Neural progenitor cell (in vitro differentiated cells): ENCODE results near the gene MRPL21. TPM values are rescaled to one million over a fixed set of nuclear protein-coding genes. Genes with fewer than 3 reads are reported as not detected.

Source experiments
- DNase-seq: peaks from one replicate; pipeline ENCODE4 v3.0.0-alpha.2; 2016; ENCODE audit warnings: low spot score
- H2AFZ ChIP-seq: fragments of 200-600 bp; sonication (generic); replicated peaks from 2 replicates; pipeline ENCODE4 v1.6.1; 2016; ENCODE audit warnings: antibody characterized with exemption
- H3F3A ChIP-seq: fragments of 200-600 bp; sonication (generic); 2 replicates; pipeline ENCODE4 v1.6.1; 2016; ENCODE audit warnings: antibody characterized with exemption, low read depth
- H3K27ac ChIP-seq: fragments of 200-600 bp; sonication (generic); 2 replicates; pipeline ENCODE4 v1.5.1; 2016; ENCODE audit warnings: mild to moderate bottlenecking
- H3K27me3 ChIP-seq: fragments of 200-600 bp; sonication (generic); 2 replicates; pipeline ENCODE4 v1.6.1; 2016; ENCODE audit warnings: mild to moderate bottlenecking, moderate library complexity
- H3K36me3 ChIP-seq: fragments of 200-600 bp; sonication (generic); 2 replicates; pipeline ENCODE4 v1.5.1; 2016
- H3K4me1 ChIP-seq: fragments of 200-600 bp; sonication (generic); 2 replicates; pipeline ENCODE4 v1.6.1; 2016; ENCODE audit warnings: mixed run types
- H3K4me2 ChIP-seq: fragments of 200-600 bp; sonication (generic); 2 replicates; pipeline ENCODE4 v1.6.1; 2016
- H3K4me3 ChIP-seq: fragments of 200-600 bp; sonication (generic); 2 replicates; pipeline ENCODE4 v1.5.1; 2016
- H3K79me2 ChIP-seq: fragments of 200-600 bp; sonication (generic); 2 replicates; pipeline ENCODE4 v1.6.1; 2016; ENCODE audit warnings: low read depth
- H3K9ac ChIP-seq: fragments of 200-600 bp; sonication (generic); 2 replicates; pipeline ENCODE4 v1.6.1; 2016
- H3K9me3 ChIP-seq: fragments of 200-600 bp; sonication (generic); 2 replicates; pipeline ENCODE4 v1.5.1; 2016; ENCODE audit warnings: low read depth
- H4K20me1 ChIP-seq: fragments of 200-600 bp; sonication (generic); 2 replicates; pipeline ENCODE4 v1.6.1; 2016; ENCODE audit warnings: low read depth
- H3K27ac Mint-ChIP-seq: 3 replicates; pipeline ENCODE4 v1.8.0; 2021; ENCODE audit warnings: mixed read lengths
- H3K27me3 Mint-ChIP-seq: 2 replicates; pipeline ENCODE4 v1.8.0; 2022; ENCODE audit warnings: low read depth, mild to moderate bottlenecking, inconsistent platforms, moderate library complexity, mixed read lengths; ENCODE audit not compliant: insufficient read depth
- H3K36me3 Mint-ChIP-seq: 3 replicates; pipeline ENCODE4 v1.8.0; 2021; ENCODE audit warnings: mixed read lengths
- H3K4me1 Mint-ChIP-seq: 3 replicates; pipeline ENCODE4 v1.8.0; 2021; ENCODE audit warnings: mixed read lengths
- H3K4me3 Mint-ChIP-seq: 3 replicates; pipeline ENCODE4 v1.8.0; 2021; ENCODE audit warnings: mild to moderate bottlenecking, moderate library complexity, mixed read lengths
- H3K9me3 Mint-ChIP-seq: 3 replicates; pipeline ENCODE4 v1.8.0; 2020; ENCODE audit warnings: mixed read lengths
- CTCF ChIP-seq: fragments of 200-600 bp; sonication (generic); IDR thresholded peaks from 2 replicates; pipeline ENCODE4 v1.5.1; 2017; ENCODE audit warnings: antibody characterized with exemption, mild to moderate bottlenecking
- EZH2 ChIP-seq: fragments of 200-600 bp; sonication (generic); IDR thresholded peaks from 2 replicates; pipeline ENCODE4 v1.6.1; 2017; ENCODE audit warnings: antibody characterized with exemption, mild to moderate bottlenecking, moderate library complexity
- EZH2phosphoT487 ChIP-seq: fragments of 200-600 bp; sonication (generic); IDR thresholded peaks from 2 replicates; pipeline ENCODE4 v1.6.1; 2017; ENCODE audit warnings: antibody characterized with exemption
- total RNA-seq: library from RNA; depleted of rRNA; stranded (reverse); fragments of >200 nt; gene quantifications from 2 replicates; pipeline ENCODE4 v1.2.3, GENCODE V29; 2015; ENCODE audit warnings: low replicate concordance

MRPL21 gene
- total RNA-seq, 1 donor from 2014 or later = 32.3 TPM

GRCh38 chr11:68946416-68947090 lies 42.9 kb upstream of the MRPL21 start:
- peaks cover 11% of the 10 kb centered on the region for H3F3A ChIP-seq
- no peaks in the 10 kb centered on the region for H3K36me3 Mint-ChIP-seq
- H3K9ac ChIP-seq = no peak overlapping the region
- peaks cover 26% of the 10 kb centered on the region for H3K4me1 Mint-ChIP-seq
- H3K27ac ChIP-seq = no peak overlapping the region
- H3K4me3 ChIP-seq = no peak overlapping the region
- H3K27ac Mint-ChIP-seq = no peak overlapping the region
- H3K36me3 ChIP-seq = no peaks in the 10 kb centered on the region
- no peak overlapping the region for H2AFZ ChIP-seq
- no peak overlapping the region for H3K4me3 Mint-ChIP-seq
- H4K20me1 ChIP-seq = peaks cover 7% of the 10 kb centered on the region
- H3K27me3 ChIP-seq = no peaks in the 10 kb centered on the region
- H3K79me2 ChIP-seq = no peaks in the 10 kb centered on the region
- DNase-seq = no peak
- H3K4me2 ChIP-seq = no peak overlapping the region
- H3K27me3 Mint-ChIP-seq = peaks cover 7% of the 10 kb centered on the region
- no peaks in the 10 kb centered on the region for H3K9me3 Mint-ChIP-seq
- H3K4me1 ChIP-seq = peaks cover 18% of the 10 kb centered on the region
- no peak for TF ChIP-seq CTCF
- H3K9me3 ChIP-seq = no peaks in the 10 kb centered on the region

GRCh38 chr11:68942751-68943271 lies 39.2 kb upstream of the MRPL21 start:
- Histone ChIP-seq H2AFZ (no peak overlapping the region), H3K9ac (no peak overlapping the region), H3K27me3 (no peaks in the 10 kb centered on the region), H3K9me3 (no peaks in the 10 kb centered on the region), H3K27ac (no peak overlapping the region), H3K4me3 (no peak overlapping the region), H3K36me3 (no peaks in the 10 kb centered on the region), H4K20me1 (no peaks in the 10 kb centered on the region), H3F3A (no peaks in the 10 kb centered on the region), H3K79me2 (no peaks in the 10 kb centered on the region), H3K4me2 (no peak overlapping the region), H3K4me1 (peaks cover 2% of the 10 kb centered on the region)
- peaks cover 2% of the 10 kb centered on the region for H3K27me3 Mint-ChIP-seq
- no peak overlapping the region for H3K4me3 Mint-ChIP-seq
- H3K27ac Mint-ChIP-seq = no peak overlapping the region
- peaks cover under 1% of the 10 kb centered on the region for H3K4me1 Mint-ChIP-seq
- no peaks in the 10 kb centered on the region for H3K9me3 Mint-ChIP-seq
- TF ChIP-seq EZH2 (no peak), CTCF (no peak), EZH2phosphoT487 (no peak)
- no peak for DNase-seq
- H3K36me3 Mint-ChIP-seq = peaks cover 2% of the 10 kb centered on the region

GRCh38 chr11:68942095-68942620 lies 38.5 kb upstream of the MRPL21 start:
- Mint-ChIP-seq H3K4me3 (no peak overlapping the region), H3K9me3 (no peaks in the 10 kb centered on the region), H3K27me3 (peaks cover 2% of the 10 kb centered on the region), H3K4me1 (no peaks in the 10 kb centered on the region), H3K27ac (no peak overlapping the region), H3K36me3 (peaks cover 2% of the 10 kb centered on the region)
- no peak overlapping the region for H3K4me3 ChIP-seq
- no peak for DNase-seq
- no peak overlapping the region for H3K27ac ChIP-seq
- H3K4me1 ChIP-seq = no peaks in the 10 kb centered on the region
- H3K27me3 ChIP-seq = no peaks in the 10 kb centered on the region
- H3K36me3 ChIP-seq = no peaks in the 10 kb centered on the region
- no peak overlapping the region for H2AFZ ChIP-seq
- no peaks in the 10 kb centered on the region for H4K20me1 ChIP-seq
- no peak overlapping the region for H3K4me2 ChIP-seq
- no peak overlapping the region for H3K9ac ChIP-seq
- TF ChIP-seq CTCF (no peak), EZH2phosphoT487 (no peak), EZH2 (no peak)
- no peaks in the 10 kb centered on the region for H3K79me2 ChIP-seq
- no peaks in the 10 kb centered on the region for H3F3A ChIP-seq
- no peaks in the 10 kb centered on the region for H3K9me3 ChIP-seq
